Lower lobe of right lung (tissue), 2 donors: ENCODE measurements around the gene RELCH. TPM values are rescaled to one million over a fixed set of nuclear protein-coding genes. Genes with fewer than 3 reads are reported as not detected.

Source experiments
- ATAC-seq, 2 donors: fragments of 200-7000 bp; cut with Tn5 transposase; one replicate each; pipeline ENCODE4 v1.9.1; 2020 to 2022; ENCODE audit warnings: mild to moderate bottlenecking in 2 of 2, moderate library complexity in 2 of 2
- DNase-seq: peaks from one replicate; pipeline ENCODE4 v3.0.0-alpha.2; 2020
- H3K27ac ChIP-seq: fragments of 200-600 bp; one replicate; pipeline ENCODE4 v1.8.0; 2022
- H3K27me3 ChIP-seq: fragments of 200-600 bp; one replicate; pipeline ENCODE4 v1.8.0; 2022; ENCODE audit warnings: low read depth
- H3K36me3 ChIP-seq: fragments of 200-600 bp; one replicate; pipeline ENCODE4 v1.8.0; 2022; ENCODE audit warnings: mild to moderate bottlenecking
- H3K4me1 ChIP-seq: fragments of 200-600 bp; one replicate; pipeline ENCODE4 v1.8.0; 2022
- H3K4me3 ChIP-seq: fragments of 200-600 bp; one replicate; pipeline ENCODE4 v1.8.0; 2022; ENCODE audit warnings: mild to moderate bottlenecking
- H3K9me3 ChIP-seq: fragments of 200-600 bp; one replicate; pipeline ENCODE4 v1.8.0; 2022
- intact Hi-C: fragments of 100-400 bp; cut with DNase I; formaldehyde crosslinking; loops from one replicate; pipeline ENCODE4 v1.11.0; 2022
- total RNA-seq: library from RNA; stranded (reverse); fragmentation: NEBNext Ultra II Directional; extraction: Animal tissue kit (Norgen Biotek cat#: 25700); gene quantifications from one replicate; pipeline ENCODE4 v1.2.1, GENCODE V29; 2021
- TF ChIP-seq, protein P1 (sequence below): fragments of 200-600 bp; IDR thresholded peaks from one replicate; pipeline ENCODE4 v1.8.0; 2022; ENCODE audit warnings: antibody characterized with exemption, mild to moderate bottlenecking
- donor health status: DM: no; HTN: yes; CAD: no; lungs with severe emphysema.

The RELCH gene
- total RNA-seq, 1 donor from 2014 or later: 29.9 TPM

GRCh38 chr18:62318228-62319180, 131.4 kb downstream of the RELCH start:
- Histone ChIP-seq H3K4me1 (peaks cover under 1% of the 10 kb centered on the region), H3K27ac (no peak overlapping the region), H3K9me3 (no peaks in the 10 kb centered on the region), H3K27me3 (no peaks in the 10 kb centered on the region), H3K36me3 (no peaks in the 10 kb centered on the region), H3K4me3 (no peak overlapping the region)
- no peak for DNase-seq
- intact Hi-C loops: no loop called here
- TF ChIP-seq, protein P1, sequence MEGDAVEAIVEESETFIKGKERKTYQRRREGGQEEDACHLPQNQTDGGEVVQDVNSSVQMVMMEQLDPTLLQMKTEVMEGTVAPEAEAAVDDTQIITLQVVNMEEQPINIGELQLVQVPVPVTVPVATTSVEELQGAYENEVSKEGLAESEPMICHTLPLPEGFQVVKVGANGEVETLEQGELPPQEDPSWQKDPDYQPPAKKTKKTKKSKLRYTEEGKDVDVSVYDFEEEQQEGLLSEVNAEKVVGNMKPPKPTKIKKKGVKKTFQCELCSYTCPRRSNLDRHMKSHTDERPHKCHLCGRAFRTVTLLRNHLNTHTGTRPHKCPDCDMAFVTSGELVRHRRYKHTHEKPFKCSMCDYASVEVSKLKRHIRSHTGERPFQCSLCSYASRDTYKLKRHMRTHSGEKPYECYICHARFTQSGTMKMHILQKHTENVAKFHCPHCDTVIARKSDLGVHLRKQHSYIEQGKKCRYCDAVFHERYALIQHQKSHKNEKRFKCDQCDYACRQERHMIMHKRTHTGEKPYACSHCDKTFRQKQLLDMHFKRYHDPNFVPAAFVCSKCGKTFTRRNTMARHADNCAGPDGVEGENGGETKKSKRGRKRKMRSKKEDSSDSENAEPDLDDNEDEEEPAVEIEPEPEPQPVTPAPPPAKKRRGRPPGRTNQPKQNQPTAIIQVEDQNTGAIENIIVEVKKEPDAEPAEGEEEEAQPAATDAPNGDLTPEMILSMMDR: no peak
- ATAC-seq: no peak

GRCh38 chr18:62321201-62321600, 134.1 kb downstream of the RELCH start:
- H3K27ac ChIP-seq: no peak overlapping the region
- intact Hi-C loops: no loop called here
- H3K9me3 ChIP-seq: no peaks in the 10 kb centered on the region
- no peak overlapping the region for H3K4me3 ChIP-seq
- TF ChIP-seq, protein P1: no peak
- peaks cover 19% of the 10 kb centered on the region for H3K4me1 ChIP-seq
- peaks cover 12% of the 10 kb centered on the region for H3K27me3 ChIP-seq
- ATAC-seq (no peak), DNase-seq (no peak)
- H3K36me3 ChIP-seq: no peaks in the 10 kb centered on the region

DNA sequence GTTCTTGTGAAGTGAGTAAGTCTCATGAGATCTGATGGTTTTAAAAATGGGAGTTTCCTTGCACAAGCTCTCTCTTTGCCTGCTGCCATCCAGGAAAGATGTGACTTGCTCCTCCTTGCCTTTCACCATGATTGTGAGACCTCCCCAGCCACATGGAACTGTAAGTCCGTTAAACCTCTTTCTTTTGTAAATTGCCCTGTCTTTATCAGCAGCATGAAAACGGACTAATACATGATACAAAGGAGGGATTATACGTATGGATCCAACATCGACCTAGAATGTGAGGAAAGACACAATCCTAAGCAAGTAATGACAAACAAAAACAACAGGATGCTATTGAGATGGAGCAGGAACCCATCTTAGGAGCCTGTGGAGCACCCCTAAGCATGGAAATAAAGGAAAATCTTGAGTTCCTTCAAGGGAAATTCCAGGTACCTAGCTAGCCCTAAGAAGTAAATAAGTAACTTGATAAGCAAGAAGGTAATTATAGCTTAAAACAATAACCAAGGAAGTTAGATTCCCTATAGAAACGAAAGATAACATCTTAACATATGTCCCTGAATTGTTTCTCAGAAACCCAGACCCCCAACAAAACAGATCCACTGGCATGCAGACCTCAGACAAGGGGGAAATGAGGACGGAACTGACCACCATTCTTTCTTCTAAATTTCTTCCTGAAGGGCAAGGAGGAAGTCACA, 136.6 kb downstream of the RELCH start:
- H3K4me3 ChIP-seq: no peak overlapping the region
- intact Hi-C loops: no loop called here
- H3K27ac ChIP-seq: no peak overlapping the region
- H3K9me3 ChIP-seq: no peaks in the 10 kb centered on the region
- ATAC-seq (no peak), DNase-seq (no peak)
- H3K36me3 ChIP-seq: no peaks in the 10 kb centered on the region
- peaks cover 35% of the 10 kb centered on the region for H3K4me1 ChIP-seq
- peaks cover 33% of the 10 kb centered on the region for H3K27me3 ChIP-seq
- TF ChIP-seq, protein P1: no peak

DNA sequence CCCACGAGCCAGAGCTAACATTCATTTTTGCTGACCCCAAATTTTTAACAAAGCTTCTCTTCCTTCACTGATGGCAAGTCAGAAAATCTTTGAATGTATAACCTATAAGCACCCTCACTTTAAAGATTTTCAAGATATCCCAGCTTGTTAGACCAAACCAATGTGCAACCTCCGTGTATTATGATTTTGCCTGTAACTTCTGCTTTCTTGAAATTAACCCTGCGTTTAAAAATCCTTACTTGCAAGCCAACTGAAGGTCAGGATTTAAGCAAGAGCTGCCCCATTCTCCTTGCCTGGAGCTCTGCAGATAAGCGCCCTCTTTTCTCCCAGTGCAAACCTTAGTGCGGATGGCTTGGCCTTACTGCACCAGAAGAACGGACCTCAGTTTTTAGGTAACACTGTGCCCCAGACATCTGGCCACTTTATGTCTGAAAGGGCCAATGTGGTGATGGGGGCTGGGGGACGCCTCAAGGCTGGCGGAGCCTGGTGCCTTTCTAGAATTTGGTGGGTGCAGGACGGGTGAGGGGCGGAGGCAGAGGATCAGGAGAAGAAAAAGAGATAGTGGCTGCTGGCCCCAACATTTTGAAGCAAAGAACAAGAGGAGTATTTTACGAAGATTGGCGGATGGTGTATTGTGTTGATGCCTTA, 137.2 kb downstream of the RELCH start:
- no peaks in the 10 kb centered on the region for H3K36me3 ChIP-seq
- no peaks in the 10 kb centered on the region for H3K9me3 ChIP-seq
- TF ChIP-seq, protein P1: no peak
- peak in 1 of 2 donors; percentile 3 for ATAC-seq
- peaks cover 34% of the 10 kb centered on the region for H3K27me3 ChIP-seq
- peaks cover 38% of the 10 kb centered on the region for H3K4me1 ChIP-seq
- H3K27ac ChIP-seq: no peak overlapping the region
- H3K4me3 ChIP-seq: peak overlapping the region; percentile 41
- DNase-seq: no peak
- intact Hi-C loops: no loop called here
